ENCODE measurements around the gene ADGRG4.
"Not testable (repeated sequence)": the region's sequence is repeated elsewhere in the genome, so short reads cannot be mapped to it uniquely, and the experiment has no call there.

The ADGRG4 gene

DNA sequence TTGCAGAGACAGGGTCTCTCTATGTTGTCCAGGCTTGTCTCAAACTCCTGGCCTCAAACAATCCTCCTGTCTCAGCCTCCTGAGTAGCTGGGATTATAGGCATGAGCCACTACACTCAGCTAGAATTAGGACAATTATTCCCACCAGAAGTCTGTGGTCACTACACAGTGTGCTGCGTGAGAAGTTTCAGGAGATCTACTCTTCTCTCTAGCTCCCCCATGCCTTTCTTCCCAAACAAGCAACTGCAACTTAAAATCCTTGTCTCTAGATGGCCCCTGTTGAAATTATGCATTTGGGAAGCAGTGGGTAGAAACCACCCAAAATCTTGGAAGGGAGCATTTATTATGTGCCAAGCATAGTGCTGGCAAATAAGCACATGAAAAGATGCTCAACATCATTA lies 28.4 kb upstream of the ADGRG4 start:
- POLR2A ChIA-PET: no interaction called here
- no peak for TF ChIP-seq ZFHX2 (tag by site-specific recombination; conservative IDR thresholded peaks at IDR 0.05)
- peak; percentile 32; the same call in 1 of the 2 replicates for TF ChIP-seq CTCF (tag by site-specific recombination; IDR thresholded peaks at IDR 0.05)
- H3K9me3 ChIP-seq (ENCODE audit: control insufficient read depth, insufficient read depth, low read depth, low read length): no peaks in the 10 kb centered on the region
- H3K36me3 ChIP-seq (ENCODE audit: control insufficient read depth in 2 of 2, insufficient read depth in 1 of 2, low read length in 2 of 2): no peaks in the 10 kb centered on the region
- H3K27ac ChIP-seq (ENCODE audit: extremely low read depth, low read depth, low read length): no peak overlapping the region
- H3K4me3 ChIP-seq (ENCODE audit: low read depth, low read length): no peak overlapping the region
- CTCF ChIA-PET: interaction anchor here (0.6 to 1.6 kb wide), 10 partner anchors 11 to 448 kb away, joined by 3 to 5 read pairs (median 3); no protein-coding TSS in a partner anchor
- no peaks in the 10 kb centered on the region for H3K4me1 ChIP-seq (ENCODE audit: control insufficient read depth, insufficient read depth, low read length)

- no peak overlapping the region for H3K4me3 ChIP-seq (ENCODE audit: low read depth, low read length)
- ChIA-PET POLR2A (no interaction called here), CTCF (interaction anchor here (1.2 kb wide), 1 partner anchor 111 kb away, joined by 3 read pairs; no protein-coding TSS in a partner anchor)
- no peaks in the 10 kb centered on the region for H3K36me3 ChIP-seq (ENCODE audit: control insufficient read depth in 2 of 2, insufficient read depth in 1 of 2, low read length in 2 of 2)
- no peak for TF ChIP-seq BCL11A (tag by site-specific recombination; IDR thresholded peaks at IDR 0.05; ENCODE audit: low read depth)
- TF ChIP-seq ZNF404 (tag by site-specific recombination; IDR thresholded peaks at IDR 0.05): no peak
- TF ChIP-seq ZNF544 (tag by site-specific recombination; IDR thresholded peaks at IDR 0.05): no peak
- no peak for TF ChIP-seq ZNF785 (tag by site-specific recombination; IDR thresholded peaks at IDR 0.05)
- no peak for TF ChIP-seq ZNF48 (tag by site-specific recombination; IDR thresholded peaks at IDR 0.05)
- no peak for TF ChIP-seq ZNF561 (tag by site-specific recombination; IDR thresholded peaks at IDR 0.05; ENCODE audit: borderline replicate concordance)
- TF ChIP-seq, protein P1, sequence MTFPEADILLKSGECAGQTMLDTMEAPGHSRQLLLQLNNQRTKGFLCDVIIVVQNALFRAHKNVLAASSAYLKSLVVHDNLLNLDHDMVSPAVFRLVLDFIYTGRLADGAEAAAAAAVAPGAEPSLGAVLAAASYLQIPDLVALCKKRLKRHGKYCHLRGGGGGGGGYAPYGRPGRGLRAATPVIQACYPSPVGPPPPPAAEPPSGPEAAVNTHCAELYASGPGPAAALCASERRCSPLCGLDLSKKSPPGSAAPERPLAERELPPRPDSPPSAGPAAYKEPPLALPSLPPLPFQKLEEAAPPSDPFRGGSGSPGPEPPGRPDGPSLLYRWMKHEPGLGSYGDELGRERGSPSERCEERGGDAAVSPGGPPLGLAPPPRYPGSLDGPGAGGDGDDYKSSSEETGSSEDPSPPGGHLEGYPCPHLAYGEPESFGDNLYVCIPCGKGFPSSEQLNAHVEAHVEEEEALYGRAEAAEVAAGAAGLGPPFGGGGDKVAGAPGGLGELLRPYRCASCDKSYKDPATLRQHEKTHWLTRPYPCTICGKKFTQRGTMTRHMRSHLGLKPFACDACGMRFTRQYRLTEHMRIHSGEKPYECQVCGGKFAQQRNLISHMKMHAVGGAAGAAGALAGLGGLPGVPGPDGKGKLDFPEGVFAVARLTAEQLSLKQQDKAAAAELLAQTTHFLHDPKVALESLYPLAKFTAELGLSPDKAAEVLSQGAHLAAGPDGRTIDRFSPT (tag by site-specific recombination; IDR thresholded peaks at IDR 0.05): no peak
- TF ChIP-seq ZNF302 (tag by site-specific recombination; IDR thresholded peaks at IDR 0.05; ENCODE audit: low read depth): no peak
- no peaks in the 10 kb centered on the region for H3K4me1 ChIP-seq (ENCODE audit: control insufficient read depth, insufficient read depth, low read length)
- no peak overlapping the region for H3K27ac ChIP-seq (ENCODE audit: extremely low read depth, low read depth, low read length)
- no peaks in the 10 kb centered on the region for H3K9me3 ChIP-seq (ENCODE audit: control insufficient read depth, insufficient read depth, low read depth, low read length)
These were observed 26.8 kb upstream of the ADGRG4 start for GRCh38 chrX:136273986-136274385.

DNA sequence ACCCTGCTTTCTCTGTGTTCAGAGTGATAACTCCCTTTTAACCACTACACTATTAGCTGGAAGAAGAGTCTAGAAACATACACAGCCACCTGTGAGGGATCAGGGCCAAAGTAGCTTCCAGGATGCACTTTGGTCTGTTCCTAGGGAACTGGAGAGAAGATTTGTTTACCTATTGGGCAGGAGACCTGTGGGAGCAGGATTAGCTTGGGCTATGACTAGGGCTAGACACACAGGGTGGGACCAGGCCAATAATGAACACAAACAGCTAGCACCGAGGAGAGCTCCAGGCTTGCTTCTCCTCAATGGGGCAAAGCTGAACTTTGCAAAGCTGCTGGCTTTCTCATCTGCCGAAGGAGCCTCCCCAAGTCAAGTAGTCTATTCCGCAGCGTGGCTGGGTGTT lies 25.2 kb upstream of the ADGRG4 start:
- Histone ChIP-seq H3K4me1 (ENCODE audit: control insufficient read depth, insufficient read depth, low read length) (no peaks in the 10 kb centered on the region), H3K36me3 (ENCODE audit: control insufficient read depth in 2 of 2, insufficient read depth in 1 of 2, low read length in 2 of 2) (no peaks in the 10 kb centered on the region), H3K9me3 (ENCODE audit: control insufficient read depth, insufficient read depth, low read depth, low read length) (no peaks in the 10 kb centered on the region), H3K4me3 (ENCODE audit: low read depth, low read length) (no peak overlapping the region), H3K27ac (ENCODE audit: extremely low read depth, low read depth, low read length) (no peak overlapping the region)
- ChIA-PET POLR2A (interaction anchor here (0.5 kb wide), 1 partner anchor 220 kb away, joined by 6 read pairs; no protein-coding TSS in a partner anchor), CTCF (no interaction called here)
- TF ChIP-seq ZNF843 (tag by site-specific recombination; IDR thresholded peaks at IDR 0.05) (no peak), REST (tag by site-specific recombination; IDR thresholded peaks at IDR 0.05) (peak; percentile 56; the same call in 1 of the 2 replicates)

- CTCF ChIA-PET: interaction anchor here (1.1 to 1.5 kb wide), 2 partner anchors 17 to 19 kb away, joined by 3 to 4 read pairs; no protein-coding TSS in a partner anchor
- H3K27ac ChIP-seq (ENCODE audit: extremely low read depth, low read depth, low read length); H3K4me3 ChIP-seq (ENCODE audit: low read depth, low read length); H3K4me1 ChIP-seq (ENCODE audit: control insufficient read depth, insufficient read depth, low read length); H3K36me3 ChIP-seq (ENCODE audit: control insufficient read depth in 2 of 2, insufficient read depth in 1 of 2, low read length in 2 of 2); POLR2A ChIA-PET; H3K9me3 ChIP-seq (ENCODE audit: control insufficient read depth, insufficient read depth, low read depth, low read length): not testable (repeated sequence)
These were observed 14.4 kb upstream of the ADGRG4 start for GRCh38 chrX:136286375-136286774.

Measured in HEK293 (cell line).